GM12864 (cell line): Measurements from ENCODE around the gene MAN1B1.

ENCODE experiments used
- DNase-seq: peaks from one replicate; pipeline ENCODE4 v3.0.0-alpha.2; 2011; ENCODE audit warnings: low read depth
- H3K4me3 ChIP-seq: 2 replicates; pipeline ENCODE4 v1.5.1; 2011; ENCODE audit warnings: mild to moderate bottlenecking, low read depth, low read length, control low read depth
- TF ChIP-seq, protein P1 (sequence below): IDR thresholded peaks from 2 replicates; pipeline ENCODE4 v1.5.1; 2011; ENCODE audit warnings: low read depth, mild to moderate bottlenecking, moderate library complexity, low read length, control low read depth, inconsistent platforms; ENCODE audit errors: missing control alignments

MAN1B1 gene

DNA sequence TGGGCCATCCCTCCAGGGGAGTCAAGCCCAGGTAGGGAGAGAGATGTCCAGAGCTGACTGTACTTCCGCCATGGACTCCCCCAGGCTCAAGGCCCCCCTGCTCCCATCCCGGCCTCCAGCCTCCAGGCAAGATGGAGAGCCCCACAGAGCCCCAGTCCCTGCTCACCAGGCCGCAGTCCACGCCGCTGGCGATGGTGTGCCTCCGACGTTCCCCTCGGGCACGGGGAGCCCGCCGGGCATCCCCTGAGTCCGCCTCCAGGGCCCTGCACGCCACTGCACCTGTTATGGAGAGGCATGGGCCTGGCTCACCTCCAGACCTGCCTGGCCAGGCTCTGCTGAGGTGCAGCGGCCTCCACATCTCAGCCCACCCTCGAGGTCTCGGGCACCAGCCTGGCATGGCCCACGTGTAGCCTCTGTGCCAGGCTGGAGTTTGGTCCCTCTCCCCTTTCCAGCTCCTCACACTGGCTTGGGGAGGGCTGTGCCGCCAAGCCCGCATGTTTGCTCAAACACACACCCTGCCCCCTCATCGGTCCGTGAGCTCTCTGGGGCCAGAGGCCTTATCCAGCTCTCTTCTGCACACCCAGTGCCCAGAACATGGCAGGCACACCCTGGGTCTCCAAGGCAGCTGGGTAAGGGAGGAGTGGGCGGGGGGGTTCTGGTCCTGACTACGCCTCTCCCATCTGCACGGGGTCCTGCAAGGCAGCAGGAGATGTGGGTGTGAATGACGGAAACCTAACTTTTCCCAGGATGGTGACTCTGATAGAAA, 20.5 kb upstream of the MAN1B1 start:
- H3K4me3 ChIP-seq: no peak overlapping the region
- TF ChIP-seq, protein P1, sequence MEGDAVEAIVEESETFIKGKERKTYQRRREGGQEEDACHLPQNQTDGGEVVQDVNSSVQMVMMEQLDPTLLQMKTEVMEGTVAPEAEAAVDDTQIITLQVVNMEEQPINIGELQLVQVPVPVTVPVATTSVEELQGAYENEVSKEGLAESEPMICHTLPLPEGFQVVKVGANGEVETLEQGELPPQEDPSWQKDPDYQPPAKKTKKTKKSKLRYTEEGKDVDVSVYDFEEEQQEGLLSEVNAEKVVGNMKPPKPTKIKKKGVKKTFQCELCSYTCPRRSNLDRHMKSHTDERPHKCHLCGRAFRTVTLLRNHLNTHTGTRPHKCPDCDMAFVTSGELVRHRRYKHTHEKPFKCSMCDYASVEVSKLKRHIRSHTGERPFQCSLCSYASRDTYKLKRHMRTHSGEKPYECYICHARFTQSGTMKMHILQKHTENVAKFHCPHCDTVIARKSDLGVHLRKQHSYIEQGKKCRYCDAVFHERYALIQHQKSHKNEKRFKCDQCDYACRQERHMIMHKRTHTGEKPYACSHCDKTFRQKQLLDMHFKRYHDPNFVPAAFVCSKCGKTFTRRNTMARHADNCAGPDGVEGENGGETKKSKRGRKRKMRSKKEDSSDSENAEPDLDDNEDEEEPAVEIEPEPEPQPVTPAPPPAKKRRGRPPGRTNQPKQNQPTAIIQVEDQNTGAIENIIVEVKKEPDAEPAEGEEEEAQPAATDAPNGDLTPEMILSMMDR: no peak
- no peak for DNase-seq

DNA sequence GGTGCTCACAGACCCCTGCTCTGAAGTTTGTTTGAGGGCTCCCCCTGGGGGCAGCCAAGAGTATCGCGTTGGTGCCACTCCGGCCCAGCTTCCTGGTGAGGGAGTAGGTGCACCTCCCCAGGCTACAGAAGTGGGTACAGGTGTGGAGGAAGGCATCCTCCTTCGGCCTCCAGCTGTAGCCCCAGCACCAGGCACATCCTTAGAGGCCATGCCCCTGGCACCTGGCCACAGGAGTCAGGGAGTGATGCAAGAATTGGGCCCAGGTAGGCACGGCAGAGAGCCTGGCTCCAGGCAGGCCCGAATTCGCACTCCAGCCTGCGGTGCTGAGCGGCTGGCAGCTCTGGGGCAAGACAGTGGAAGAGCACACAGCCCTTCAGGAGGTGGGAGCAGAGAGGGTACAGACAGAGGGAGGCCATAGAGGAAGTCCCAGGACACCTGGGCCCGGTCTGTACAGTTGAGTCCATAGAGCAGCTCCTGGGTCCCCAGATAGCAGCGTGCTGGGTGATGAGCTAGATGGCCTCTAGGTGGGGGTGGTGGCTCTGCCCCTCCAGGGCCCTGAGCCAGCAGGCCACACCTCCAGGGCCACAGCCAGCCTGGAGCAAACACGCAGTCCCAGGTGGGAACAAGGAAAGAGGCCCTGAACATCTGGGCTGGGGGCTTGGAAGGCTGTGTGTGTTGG, 18.8 kb upstream of the MAN1B1 start:
- TF ChIP-seq, protein P1: peak; percentile 78
- DNase-seq: peak; percentile 79
- H3K4me3 ChIP-seq: peak overlapping the region; percentile 77

DNA sequence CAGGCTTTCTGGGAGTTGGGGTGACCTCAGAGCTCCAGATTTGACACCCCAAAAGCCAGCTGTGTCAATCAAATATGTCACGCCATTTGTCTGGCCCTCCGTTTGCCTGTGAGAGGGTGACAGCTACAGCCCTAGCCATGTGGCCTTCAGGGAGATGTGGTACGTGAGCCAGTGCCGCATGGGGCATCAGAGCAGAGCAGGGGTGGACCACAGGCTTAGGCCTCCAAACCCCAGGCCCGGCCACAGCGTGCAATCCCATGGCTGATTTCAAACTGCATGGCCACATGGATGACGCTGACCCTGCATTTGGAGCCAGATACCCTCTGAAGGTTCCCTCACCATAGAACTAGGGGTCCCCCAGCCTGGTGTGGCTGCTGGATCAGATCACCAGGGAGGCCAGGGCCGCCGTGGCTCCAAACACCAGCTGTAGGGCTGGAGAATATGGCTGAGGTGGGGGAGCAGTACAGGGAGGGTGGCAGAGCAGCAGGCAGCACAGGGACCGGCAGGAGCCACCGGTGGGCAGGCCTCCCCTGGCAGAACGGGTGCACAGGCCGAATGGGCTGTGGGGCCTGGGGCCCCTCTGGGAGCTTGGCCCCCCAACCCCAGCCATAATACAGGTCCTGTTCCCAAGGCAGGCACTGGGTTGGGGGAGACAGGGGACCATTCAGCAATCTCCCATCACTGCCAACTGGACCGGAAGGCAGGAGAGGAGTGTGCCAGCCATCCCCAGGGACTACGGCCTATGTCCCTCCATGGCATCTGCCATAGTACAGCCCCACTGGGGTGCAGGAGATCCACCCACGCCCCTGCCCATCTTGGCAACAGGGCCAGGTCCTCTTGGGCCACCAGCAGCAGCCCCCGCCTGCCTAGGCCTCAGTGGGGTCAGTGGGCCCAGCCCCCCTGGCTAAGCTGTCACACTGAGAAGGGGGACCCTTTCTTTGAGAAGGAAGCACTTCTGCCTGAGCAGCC, 18.0 kb upstream of the MAN1B1 start:
- H3K4me3 ChIP-seq: peak overlapping the region; percentile 77
- TF ChIP-seq, protein P1: no peak
- DNase-seq: no peak

GRCh38 chr9:137069508-137070091, 17.2 kb upstream of the MAN1B1 start:
- no peak for DNase-seq
- H3K4me3 ChIP-seq: peak overlapping the region; percentile 77
- TF ChIP-seq, protein P1: no peak

DNA sequence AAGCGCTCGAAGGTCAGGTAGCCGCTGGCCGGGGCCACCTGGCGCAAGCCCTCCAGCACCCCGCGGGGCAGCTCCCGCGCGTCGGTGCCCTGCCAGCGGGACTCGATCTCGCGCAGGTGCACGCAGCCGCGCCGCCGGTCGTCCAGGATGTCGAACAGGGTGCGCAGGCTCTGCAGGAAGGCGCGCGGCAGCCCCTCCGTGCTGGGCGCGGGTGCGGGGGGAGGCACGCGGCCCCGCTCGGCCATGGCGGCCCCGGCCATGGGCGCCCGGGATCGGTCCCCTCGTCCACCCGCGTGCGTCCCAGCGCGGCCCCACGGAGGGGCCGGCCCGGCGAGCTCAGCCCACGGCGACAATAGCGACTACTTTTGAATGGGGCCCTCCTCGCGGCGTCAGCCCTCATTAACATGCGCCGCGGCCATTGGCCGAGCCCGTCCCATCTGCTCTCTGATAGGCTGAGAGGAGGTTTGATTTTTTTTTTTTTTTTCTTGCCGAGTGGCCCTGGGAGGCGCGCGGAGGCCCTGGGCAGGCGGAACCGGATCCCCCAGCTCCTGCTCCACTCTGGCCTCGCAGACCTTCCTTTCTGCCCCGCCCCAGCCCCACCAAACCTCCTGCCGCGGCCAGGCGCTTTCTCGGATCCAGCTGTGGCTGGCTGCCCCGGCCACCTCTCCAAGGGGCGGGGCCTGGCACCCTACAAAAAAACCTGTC, 16.4 kb upstream of the MAN1B1 start, which contains the start of gene SAPCD2:
SAPCD2 (minus strand) TSS at position 357 of the 705 bp plus-strand sequence; CDS start at position 260, 97 bp downstream.
- DNase-seq: peak; percentile 70
- H3K4me3 ChIP-seq: peak within 1 kb of the TSS; percentile 77
- TF ChIP-seq, protein P1: no peak

DNA sequence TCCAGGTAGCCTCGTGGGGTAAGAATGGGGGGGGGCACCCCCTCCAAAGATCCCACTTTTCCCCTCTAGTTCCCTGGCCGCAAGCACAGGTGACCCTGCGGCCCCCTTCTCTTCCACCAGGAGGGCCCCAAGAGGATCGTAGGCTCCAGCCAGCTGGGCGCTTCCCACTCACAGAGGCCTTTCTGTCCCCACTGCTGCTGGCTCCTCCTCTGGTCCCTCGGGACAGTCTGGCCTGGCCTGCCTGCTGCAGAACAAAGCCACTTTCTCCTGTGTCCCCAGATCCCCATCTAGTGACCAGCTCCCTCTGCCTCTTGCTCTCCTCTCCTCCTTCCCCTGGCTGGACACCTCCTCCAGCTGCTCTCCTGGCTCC, 15.9 kb upstream of the MAN1B1 start:
- DNase-seq: no peak

More for the DNA sequence above, 15.9 kb upstream of the MAN1B1 start:
- peak overlapping the region; percentile 77 for H3K4me3 ChIP-seq
- TF ChIP-seq, protein P1: no peak
